ENCODE results near the gene FYCO1. TPM values are rescaled to one million over a fixed set of nuclear protein-coding genes. Genes with fewer than 3 reads are reported as not detected.

FYCO1 gene
- total and polyA plus RNA-seq, 10 of the 15 experiments (the other 5 are each of a cell fraction or from before 2014, with no cell fraction given): 1.5 to 8.4 (median 6.5) TPM

DNA sequence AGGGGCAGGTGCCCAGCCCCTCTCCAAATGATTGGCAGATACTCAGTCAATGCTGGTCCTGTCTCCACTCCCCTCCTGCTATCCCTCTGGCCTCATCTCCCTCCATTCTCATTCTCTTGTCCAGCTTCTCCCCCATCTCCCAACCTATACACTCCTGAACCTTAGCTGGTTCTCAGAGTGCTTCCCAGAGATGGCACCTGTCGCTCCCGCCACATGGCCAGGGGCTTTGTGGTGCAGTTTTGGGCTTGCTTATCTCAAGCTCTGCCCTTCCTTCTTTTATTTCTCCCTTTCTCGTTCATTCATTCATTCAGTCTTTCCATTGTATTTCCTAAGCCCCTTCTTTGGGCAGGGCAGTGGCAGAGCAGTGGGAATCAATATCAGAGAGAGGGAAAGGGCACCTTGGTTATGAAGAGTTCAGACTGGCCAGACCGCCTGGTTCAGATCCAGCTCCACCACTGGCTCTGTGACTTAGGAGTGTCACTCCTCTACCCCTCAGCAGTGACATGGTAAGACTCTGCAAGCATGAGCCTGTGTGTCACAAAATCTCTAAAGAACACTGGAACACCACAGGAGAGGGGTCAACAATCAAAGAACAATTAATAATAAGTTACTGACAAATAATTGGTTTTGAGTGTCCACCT lies 72.6 kb downstream of the FYCO1 start (continued):
- TF ChIP-seq, protein P1, sequence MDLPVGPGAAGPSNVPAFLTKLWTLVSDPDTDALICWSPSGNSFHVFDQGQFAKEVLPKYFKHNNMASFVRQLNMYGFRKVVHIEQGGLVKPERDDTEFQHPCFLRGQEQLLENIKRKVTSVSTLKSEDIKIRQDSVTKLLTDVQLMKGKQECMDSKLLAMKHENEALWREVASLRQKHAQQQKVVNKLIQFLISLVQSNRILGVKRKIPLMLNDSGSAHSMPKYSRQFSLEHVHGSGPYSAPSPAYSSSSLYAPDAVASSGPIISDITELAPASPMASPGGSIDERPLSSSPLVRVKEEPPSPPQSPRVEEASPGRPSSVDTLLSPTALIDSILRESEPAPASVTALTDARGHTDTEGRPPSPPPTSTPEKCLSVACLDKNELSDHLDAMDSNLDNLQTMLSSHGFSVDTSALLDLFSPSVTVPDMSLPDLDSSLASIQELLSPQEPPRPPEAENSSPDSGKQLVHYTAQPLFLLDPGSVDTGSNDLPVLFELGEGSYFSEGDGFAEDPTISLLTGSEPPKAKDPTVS (IDR thresholded peaks at IDR 0.05; ENCODE audit: low read depth, low read length): no peak
- TF ChIP-seq POLR2A (IDR thresholded peaks at IDR 0.05; ENCODE audit: low read depth, low read length) (no peak), SREBF1 (IDR thresholded peaks at IDR 0.05; ENCODE audit: low read length) (no peak), NFIC (IDR thresholded peaks at IDR 0.05; ENCODE audit: low read depth, low read length) (no peak), ASH2L (IDR thresholded peaks at IDR 0.05; ENCODE audit: borderline replicate concordance, low read depth) (no peak)

DNA sequence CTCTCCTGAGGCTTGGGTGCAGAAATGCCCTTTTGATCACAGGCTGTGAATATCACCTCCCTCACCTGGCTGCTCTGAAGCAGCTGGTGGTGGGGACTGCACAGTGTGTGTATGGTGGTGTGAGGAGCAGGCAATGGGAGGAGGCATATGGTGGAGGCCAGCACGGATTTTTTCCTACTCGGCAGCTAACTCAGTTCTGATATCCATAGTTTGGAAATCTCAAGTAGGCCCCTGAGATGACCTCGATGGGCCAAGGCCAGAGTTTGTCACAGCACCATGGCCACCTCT lies 73.6 kb downstream of the FYCO1 start:
- peak; percentile 57 for ATAC-seq
- Histone ChIP-seq H3K27ac (ENCODE audit: control insufficient read depth, insufficient read depth) (no peak overlapping the region), H3K9ac (ENCODE audit: control insufficient read depth, insufficient read depth, low read length) (no peak overlapping the region), H3K4me2 (ENCODE audit: control insufficient read depth, insufficient read depth) (no peak overlapping the region), H3K4me1 (ENCODE audit: control insufficient read depth, insufficient read depth, low read length) (peaks cover 7% of the 10 kb centered on the region), H3K9me3 (replicated peaks; ENCODE audit: control insufficient read depth, insufficient read depth, low read length) (no peaks in the 10 kb centered on the region), H3K4me3 (no peak overlapping the region), H4K20me1 (ENCODE audit: control insufficient read depth, insufficient read depth) (no peaks in the 10 kb centered on the region), H2AFZ (ENCODE audit: control insufficient read depth, low read depth, low read length) (no peak overlapping the region), H3K27me3 (replicated peaks in 1 of 2; ENCODE audit: control insufficient read depth in 2 of 2, insufficient read depth in 2 of 2, low read length in 1 of 2) (no peaks in the 10 kb centered on the region), H3K79me2 (ENCODE audit: control insufficient read depth, insufficient read depth, low read length) (no peaks in the 10 kb centered on the region), H3K36me3 (ENCODE audit: control insufficient read depth in 2 of 2, insufficient read depth in 2 of 2, low read length in 1 of 2) (peaks cover 6 to 9% of the 10 kb centered on the region in 2 experiments)
- no TSS peak for BruUV-seq (replicated peaks)
- intact Hi-C loops (cut with micrococcal nuclease; ENCODE audit: unreplicated experiment) (no loop called here), in situ Hi-C loops (cut with MboI) (no loop called here)
- ChIA-PET SMC1A (ENCODE audit: uncharacterized antibody, unreplicated experiment) (interaction anchor here (1.1 to 5.8 kb wide), 13 partner anchors 8 to 159 kb away, joined by 3 to 42 read pairs (median 8); no protein-coding TSS in a partner anchor), RAD21 (ENCODE audit: unreplicated experiment) (interaction anchor here (1.2 to 4.9 kb wide), 9 partner anchors 11 to 160 kb away, joined by 3 to 27 read pairs (median 9); no protein-coding TSS in a partner anchor), POLR2A (interaction anchor here (0.6 to 1.3 kb wide), 3 partner anchors 9 to 60 kb away, joined by 3 to 6 read pairs (median 3); no protein-coding TSS in a partner anchor), CTCF (interaction anchor here (1.0 to 4.7 kb wide), 7 partner anchors 17 to 262 kb away, joined by 3 to 28 read pairs (median 4); no protein-coding TSS in a partner anchor)
- WGBS (ENCODE audit: insufficient coverage, insufficient replicate concordance, low lambda C conversion rate, missing lambda C conversion rate): 82% methylated on average over 3 of the region's 3 CpGs
- peak; percentile 35; the same call in 1 of the 2 replicates for TF ChIP-seq NR2F1 (conservative IDR thresholded peaks at IDR 0.05)
- TF ChIP-seq BHLHE40 (IDR thresholded peaks at IDR 0.05; ENCODE audit: borderline replicate concordance in 1 of 2, low read depth in 2 of 2, low read length in 1 of 2): no peak
- no peak for DNase-seq (ENCODE audit: low read depth, low spot score)
- FAIRE-seq: no peak

Data from GM12878 (cell line).